ENCODE results near the gene CLDN1. TPM values are rescaled to one million over a fixed set of nuclear protein-coding genes. Genes with fewer than 3 reads are reported as not detected.

The CLDN1 gene, protein sequence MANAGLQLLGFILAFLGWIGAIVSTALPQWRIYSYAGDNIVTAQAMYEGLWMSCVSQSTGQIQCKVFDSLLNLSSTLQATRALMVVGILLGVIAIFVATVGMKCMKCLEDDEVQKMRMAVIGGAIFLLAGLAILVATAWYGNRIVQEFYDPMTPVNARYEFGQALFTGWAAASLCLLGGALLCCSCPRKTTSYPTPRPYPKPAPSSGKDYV
- total RNA-seq: 10 to 100 TPM in 1 of 2 donors, 1 to 10 TPM in 1; 8.7 to 10.2 TPM
- polyA plus RNA-seq (2013, experiment 1 of 2): 7.8 TPM
- polyA plus RNA-seq (2013, experiment 2 of 2): 9.1 TPM
- long read RNA-seq, experiment 1, partial matches to known transcripts: 4 of 4 reads
- long read RNA-seq, experiment 1, other reads (novel, unspliced or antisense): 0 of 4 reads
- long read RNA-seq, experiment 2, transcript CLDN1-201 (4 exons, 3,481 nt): major isoform, 12 of 12 reads
- long read RNA-seq, experiment 2, partial matches to known transcripts: 0 of 12 reads
- long read RNA-seq, experiment 2, other reads (novel, unspliced or antisense): 0 of 12 reads
- long read RNA-seq, experiment 3, transcript CLDN1-201 (4 exons, 3,481 nt): major isoform, 6 of 11 reads
- long read RNA-seq, experiment 3, partial matches to known transcripts: 0 of 11 reads
- long read RNA-seq, experiment 3, other reads (novel, unspliced or antisense): 5 of 11 reads
- long read RNA-seq, experiment 4, transcript CLDN1-201 (4 exons, 3,481 nt): major isoform, 5 of 9 reads
- long read RNA-seq, experiment 4, partial matches to known transcripts: 2 of 9 reads
- long read RNA-seq, experiment 4, other reads (novel, unspliced or antisense): 2 of 9 reads

DNA sequence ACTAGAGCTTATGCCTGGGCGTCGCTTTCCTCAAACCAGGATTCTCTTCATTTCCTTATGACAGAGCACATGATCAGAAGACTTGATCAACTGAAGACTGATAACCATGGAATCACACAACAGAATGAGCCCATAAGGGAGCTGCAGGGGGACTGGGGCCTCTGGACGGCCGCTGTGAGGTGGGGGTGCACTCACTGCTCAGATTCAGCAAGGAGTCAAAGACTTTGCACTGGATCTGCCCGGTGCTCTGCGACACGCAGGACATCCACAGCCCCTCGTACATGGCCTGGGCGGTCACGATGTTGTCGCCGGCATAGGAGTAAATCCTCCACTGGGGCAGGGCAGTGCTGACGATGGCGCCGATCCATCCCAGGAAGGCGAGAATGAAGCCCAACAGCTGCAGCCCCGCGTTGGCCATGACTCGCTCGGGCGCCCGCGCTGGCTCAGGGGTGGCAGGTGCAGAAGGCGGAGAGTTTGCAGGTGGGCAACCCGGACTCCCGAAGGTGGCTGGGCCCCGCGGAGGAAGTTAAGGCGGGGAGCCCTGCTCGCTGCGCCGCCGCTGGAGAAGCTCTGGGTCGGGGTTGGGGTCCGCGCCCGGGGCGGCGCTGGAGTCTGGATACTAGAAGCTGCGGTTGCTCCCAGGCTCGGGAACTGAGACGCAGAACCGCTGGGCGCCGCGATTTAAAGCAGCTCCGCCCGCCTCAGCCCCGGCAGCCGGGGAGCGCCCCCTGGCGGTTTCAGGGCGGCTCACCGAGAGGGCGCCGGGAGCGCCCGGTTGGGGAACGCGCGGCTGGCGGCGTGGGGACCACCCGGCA is at the start of gene CLDN1:
TSS of gene CLDN1 (minus strand) at position 658 of the 815 bp plus-strand sequence. CDS start at position 418, 240 bp downstream.
- H3K9me3 Mint-ChIP-seq: no peaks in the 10 kb centered on the region
- peak; percentile 96 for DNase-seq
- H3K4me3 ChIP-seq (ENCODE audit: low read length): peak within 1 kb of the TSS; percentile 87
- no peak within 1 kb of the TSS for H3K27ac ChIP-seq (ENCODE audit: low read depth, low read length)
- no peaks in the 10 kb centered on the region for H3K9me3 ChIP-seq (ENCODE audit: control insufficient read depth, low read length)
- H3K4me3 Mint-ChIP-seq: peak within 1 kb of the TSS; percentile 80
- peaks cover 11% of the 10 kb centered on the region for H3K27me3 ChIP-seq (ENCODE audit: control insufficient read depth, insufficient read depth, low read length, poor library complexity, severe bottlenecking)
- TF ChIP-seq, protein P1, sequence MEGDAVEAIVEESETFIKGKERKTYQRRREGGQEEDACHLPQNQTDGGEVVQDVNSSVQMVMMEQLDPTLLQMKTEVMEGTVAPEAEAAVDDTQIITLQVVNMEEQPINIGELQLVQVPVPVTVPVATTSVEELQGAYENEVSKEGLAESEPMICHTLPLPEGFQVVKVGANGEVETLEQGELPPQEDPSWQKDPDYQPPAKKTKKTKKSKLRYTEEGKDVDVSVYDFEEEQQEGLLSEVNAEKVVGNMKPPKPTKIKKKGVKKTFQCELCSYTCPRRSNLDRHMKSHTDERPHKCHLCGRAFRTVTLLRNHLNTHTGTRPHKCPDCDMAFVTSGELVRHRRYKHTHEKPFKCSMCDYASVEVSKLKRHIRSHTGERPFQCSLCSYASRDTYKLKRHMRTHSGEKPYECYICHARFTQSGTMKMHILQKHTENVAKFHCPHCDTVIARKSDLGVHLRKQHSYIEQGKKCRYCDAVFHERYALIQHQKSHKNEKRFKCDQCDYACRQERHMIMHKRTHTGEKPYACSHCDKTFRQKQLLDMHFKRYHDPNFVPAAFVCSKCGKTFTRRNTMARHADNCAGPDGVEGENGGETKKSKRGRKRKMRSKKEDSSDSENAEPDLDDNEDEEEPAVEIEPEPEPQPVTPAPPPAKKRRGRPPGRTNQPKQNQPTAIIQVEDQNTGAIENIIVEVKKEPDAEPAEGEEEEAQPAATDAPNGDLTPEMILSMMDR (conservative IDR thresholded peaks at IDR 0.05): peak; percentile 99
- 4 to 7% methylated on average over 16 to 64 of the region's 64 CpGs for WGBS, 2 experiments (ENCODE audit: insufficient coverage in 1 of 2, insufficient read length in 1 of 2)
- no peaks in the 10 kb centered on the region for H3K36me3 ChIP-seq (ENCODE audit: control insufficient read depth, insufficient read depth, low read length)
- peaks cover 35% of the 10 kb centered on the region for H3K27me3 Mint-ChIP-seq (ENCODE audit: insufficient read depth)
- H3K4me1 ChIP-seq (ENCODE audit: control insufficient read depth, insufficient read depth, low read length): peaks cover 19% of the 10 kb centered on the region
- H3K9ac ChIP-seq (ENCODE audit: extremely low read depth, low read length, poor library complexity, severe bottlenecking): peak within 1 kb of the TSS; percentile 38
- H3K36me3 Mint-ChIP-seq (ENCODE audit: low read depth): no peaks in the 10 kb centered on the region
- peaks cover 36% of the 10 kb centered on the region for H3K4me1 Mint-ChIP-seq
- peak within 1 kb of the TSS; percentile 74 for H3K27ac Mint-ChIP-seq

DNA sequence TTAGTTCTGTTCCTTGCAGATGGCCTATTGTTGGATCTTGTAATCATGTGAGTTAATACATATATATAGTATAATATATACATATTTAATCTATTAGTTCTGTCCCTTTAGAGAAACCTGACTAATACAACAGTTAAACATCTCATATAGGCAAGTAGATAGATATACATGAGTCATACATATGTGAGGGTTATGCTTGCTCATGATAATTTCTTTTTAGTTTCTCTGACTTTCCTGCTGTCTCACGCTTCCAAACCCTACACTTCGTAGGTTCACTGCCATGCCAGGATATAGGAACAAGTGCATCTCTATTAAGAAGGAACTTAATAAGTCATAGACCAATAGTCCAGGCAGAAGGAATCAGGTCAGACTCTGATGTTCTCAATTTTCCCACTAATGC is 48.9 kb upstream of the CLDN1 start:
- WGBS, 2 experiments (ENCODE audit: insufficient coverage in 1 of 2, insufficient read length in 1 of 2): 45 to 50% methylated on average over 2 of the region's 2 CpGs
- H3K27ac Mint-ChIP-seq: no peak overlapping the region
- peaks cover 15% of the 10 kb centered on the region for H3K4me1 Mint-ChIP-seq
- H3K9me3 Mint-ChIP-seq: no peaks in the 10 kb centered on the region
- no peaks in the 10 kb centered on the region for H3K9me3 ChIP-seq (ENCODE audit: control insufficient read depth, low read length)
- no peak overlapping the region for H3K27ac ChIP-seq (ENCODE audit: low read depth, low read length)
- H3K27me3 ChIP-seq (ENCODE audit: control insufficient read depth, insufficient read depth, low read length, poor library complexity, severe bottlenecking): no peaks in the 10 kb centered on the region
- H3K27me3 Mint-ChIP-seq (ENCODE audit: insufficient read depth): no peaks in the 10 kb centered on the region
- TF ChIP-seq, protein P1 (conservative IDR thresholded peaks at IDR 0.05): no peak
- H3K36me3 Mint-ChIP-seq (ENCODE audit: low read depth): no peaks in the 10 kb centered on the region
- H3K36me3 ChIP-seq (ENCODE audit: control insufficient read depth, insufficient read depth, low read length): no peaks in the 10 kb centered on the region
- H3K4me3 Mint-ChIP-seq: no peak overlapping the region
- no peak overlapping the region for H3K9ac ChIP-seq (ENCODE audit: extremely low read depth, low read length, poor library complexity, severe bottlenecking)
- H3K4me1 ChIP-seq (ENCODE audit: control insufficient read depth, insufficient read depth, low read length): peaks cover 6% of the 10 kb centered on the region
- H3K4me3 ChIP-seq (ENCODE audit: low read length): no peak overlapping the region
- DNase-seq: no peak

DNA sequence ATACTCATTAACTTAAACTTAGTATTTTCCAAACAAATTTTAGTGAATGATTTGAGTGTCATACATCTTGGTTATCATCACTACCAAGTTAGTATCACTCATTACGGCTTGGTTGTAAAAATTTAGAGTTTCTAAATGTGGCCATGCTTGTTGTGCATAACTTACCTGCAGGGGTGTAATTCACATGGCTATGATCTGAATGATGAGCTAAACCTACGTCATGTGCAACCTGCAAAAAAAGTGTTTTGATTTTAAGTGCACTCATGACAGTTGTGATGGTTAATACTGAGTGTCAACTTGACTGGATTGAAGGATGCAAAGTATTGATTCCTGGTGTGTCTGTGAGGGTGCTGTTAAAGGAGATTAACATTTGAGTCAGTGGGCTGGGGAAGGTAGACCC is 48.1 kb upstream of the CLDN1 start:
- TF ChIP-seq, protein P1 (conservative IDR thresholded peaks at IDR 0.05): no peak
- H3K9me3 ChIP-seq (ENCODE audit: control insufficient read depth, low read length): no peaks in the 10 kb centered on the region
- Mint-ChIP-seq H3K36me3 (ENCODE audit: low read depth) (no peaks in the 10 kb centered on the region), H3K4me1 (peaks cover 10% of the 10 kb centered on the region), H3K27me3 (ENCODE audit: insufficient read depth) (no peaks in the 10 kb centered on the region), H3K27ac (no peak overlapping the region), H3K9me3 (no peaks in the 10 kb centered on the region), H3K4me3 (no peak overlapping the region)
- peaks cover 4% of the 10 kb centered on the region for H3K4me1 ChIP-seq (ENCODE audit: control insufficient read depth, insufficient read depth, low read length)
- H3K36me3 ChIP-seq (ENCODE audit: control insufficient read depth, insufficient read depth, low read length): no peaks in the 10 kb centered on the region
- no peak overlapping the region for H3K27ac ChIP-seq (ENCODE audit: low read depth, low read length)
- no peak for DNase-seq
- 96% methylated on average over 2 of the region's 2 CpGs; no CpG with 5 or more reads in 1 of the 2 experiments for WGBS, 2 experiments (ENCODE audit: insufficient coverage in 1 of 2, insufficient read length in 1 of 2)
- H3K27me3 ChIP-seq (ENCODE audit: control insufficient read depth, insufficient read depth, low read length, poor library complexity, severe bottlenecking): no peaks in the 10 kb centered on the region
- H3K9ac ChIP-seq (ENCODE audit: extremely low read depth, low read length, poor library complexity, severe bottlenecking): no peak overlapping the region
- H3K4me3 ChIP-seq (ENCODE audit: low read length): no peak overlapping the region
